ENCODE results near the gene ERP29.
"Not testable (repeated sequence)": the region's sequence is repeated elsewhere in the genome, so short reads cannot be mapped to it uniquely, and the experiment has no call there.

Gene ERP29

GRCh38 chr12:112012775-112013600 lies at the start of gene ERP29, which contains the start of gene TMEM116:
TSS of gene ERP29 (plus strand) at chr12:112013426. CDS start at chr12:112013466, 40 bp downstream.
TSS of gene TMEM116 (minus strand) at chr12:112013165. CDS start at chr12:112005270, 7,895 bp downstream.
- DNase-seq: peak; percentile 100

- DNase-seq: no peak
Observed at GRCh38 chr12:111964935-111965334, 48.3 kb upstream of the ERP29 start.

GRCh38 chr12:111971800-111972199 lies 41.4 kb upstream of the ERP29 start:
- no peak for DNase-seq

- DNase-seq: no peak
Observed at GRCh38 chr12:111975161-111975931, 37.9 kb upstream of the ERP29 start.

- no peak for DNase-seq
Observed at GRCh38 chr12:111976291-111976690, 36.9 kb upstream of the ERP29 start.

- no peak for DNase-seq
Observed at GRCh38 chr12:111976860-111977259, 36.4 kb upstream of the ERP29 start.

- no peak for DNase-seq
Observed at GRCh38 chr12:111978545-111978944, 34.7 kb upstream of the ERP29 start.

GRCh38 chr12:111980598-111980997 lies 32.6 kb upstream of the ERP29 start:
- no peak for DNase-seq

- no peak for DNase-seq
Observed at GRCh38 chr12:111981987-111982386, 31.2 kb upstream of the ERP29 start.

GRCh38 chr12:111984820-111985219 lies 28.4 kb upstream of the ERP29 start:
- no peak for DNase-seq

GRCh38 chr12:111991535-111991934 lies 21.7 kb upstream of the ERP29 start:
- DNase-seq: no peak

- DNase-seq: no peak
Observed at GRCh38 chr12:111991946-111992345, 21.3 kb upstream of the ERP29 start.

- no peak for DNase-seq
Observed at GRCh38 chr12:111992464-111992863, 20.8 kb upstream of the ERP29 start.

GRCh38 chr12:111993292-111994150 lies 19.7 kb upstream of the ERP29 start:
- no peak for DNase-seq

- not testable (repeated sequence) for DNase-seq
Observed at GRCh38 chr12:111994211-111995111, 18.8 kb upstream of the ERP29 start.

GRCh38 chr12:111995782-111996480 lies 17.3 kb upstream of the ERP29 start:
- DNase-seq: no peak

- no peak for DNase-seq
Observed at GRCh38 chr12:111997300-111997699, 15.9 kb upstream of the ERP29 start.

GRCh38 chr12:111998015-111998414 lies 15.2 kb upstream of the ERP29 start:
- DNase-seq: no peak

- not testable (repeated sequence) for DNase-seq
Observed at GRCh38 chr12:111999129-111999528, 14.1 kb upstream of the ERP29 start.

- DNase-seq: no peak
Observed at GRCh38 chr12:112000820-112001219, 12.4 kb upstream of the ERP29 start.

- DNase-seq: no peak
Observed at GRCh38 chr12:112001576-112001975, 11.7 kb upstream of the ERP29 start.

Measured in femur (tissue), 1 donor.